Measurements from ENCODE around the gene RTTN. TPM values are rescaled to one million over a fixed set of nuclear protein-coding genes. Genes with fewer than 3 reads are reported as not detected.

Gene RTTN
- total and polyA plus RNA-seq, 2 donors (not counting 3 experiments of a cell fraction or from before 2014, with no cell fraction given) = 3.1 to 17.4 TPM

DNA sequence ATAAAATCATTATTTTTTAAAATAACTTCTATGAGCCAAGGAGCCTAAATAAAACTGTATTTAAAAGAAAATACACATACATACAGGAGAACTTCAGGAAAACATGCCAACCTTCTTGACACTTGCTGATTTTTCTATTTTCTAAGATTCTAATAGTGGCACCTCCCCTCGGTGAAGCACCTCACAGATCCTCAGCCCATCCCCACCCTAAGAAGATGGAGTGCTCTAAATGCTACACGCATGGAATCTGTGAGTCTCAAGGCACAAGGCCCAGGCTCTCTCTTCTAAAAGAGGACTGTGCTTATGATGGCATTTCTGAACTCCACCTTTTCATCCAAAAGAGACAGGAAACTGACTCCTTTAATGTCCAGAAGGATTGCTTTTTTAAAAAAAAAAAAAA, 56.3 kb downstream of the RTTN start:
- no peaks in the 10 kb centered on the region for H3K9me1 ChIP-seq (replicated peaks; ENCODE audit: control insufficient read depth, extremely low read depth, insufficient read depth, low read length)
- no peak overlapping the region for H2AFZ ChIP-seq (ENCODE audit: low read depth, low read length)
- H3K79me2 ChIP-seq (ENCODE audit: control insufficient read depth, insufficient read depth, low read length) = no peaks in the 10 kb centered on the region
- no peak for DNase-seq (ENCODE audit: low read depth, low spot score)
- no peak overlapping the region for H3K4me2 ChIP-seq (ENCODE audit: insufficient read depth, low read length)
- H3K27me3 ChIP-seq (ENCODE audit: control insufficient read depth in 2 of 2, insufficient read depth in 2 of 2, low read length in 2 of 2) = no peaks in the 10 kb centered on the region
- dilution Hi-C loops (cut with MboI; ENCODE audit: extremely low pct_ligation_motif_present, low sequenced_read_pairs) = no loop called here
- no peaks in the 10 kb centered on the region for H4K20me1 ChIP-seq (replicated peaks; ENCODE audit: control insufficient read depth, extremely low read depth, insufficient read depth, low read length)
- ChIA-PET CTCF (no interaction called here), POLR2A (no interaction called here)
- H3K36me3 ChIP-seq (ENCODE audit: control insufficient read depth in 2 of 2, extremely low read depth in 1 of 2, insufficient read depth in 2 of 2, low read length in 2 of 2) = no peaks in the 10 kb centered on the region
- H3K9ac ChIP-seq (replicated peaks; ENCODE audit: extremely low read depth, insufficient read depth, low read length) = no peak overlapping the region
- H3K27ac ChIP-seq (ENCODE audit: insufficient read depth, low read depth, low read length) = no peak overlapping the region
- H3K4me3 ChIP-seq (replicated peaks in 1 of 3; ENCODE audit: insufficient read depth in 1 of 3, low read depth in 1 of 3, low read length in 3 of 3) = no peak overlapping the region
- no peaks in the 10 kb centered on the region for H3K9me3 ChIP-seq (replicated peaks; ENCODE audit: control insufficient read depth, insufficient read depth, low read length)
- peaks cover 2% of the 10 kb centered on the region for H3K4me1 ChIP-seq (ENCODE audit: control insufficient read depth, extremely low read depth, insufficient read depth, low read length)
- BruUV-seq (replicated peaks) = no TSS peak
- TF ChIP-seq EZH2 (IDR thresholded peaks at IDR 0.05; ENCODE audit: borderline replicate concordance, low read depth, low read length, severe bottlenecking) = no peak
- no peak for TF ChIP-seq FOS (IDR thresholded peaks at IDR 0.05; ENCODE audit: borderline replicate concordance, insufficient read depth, low read length)
- no peak for TF ChIP-seq MYC (IDR thresholded peaks at IDR 0.05; ENCODE audit: low read depth, low read length)
- no peak for TF ChIP-seq JUN (IDR thresholded peaks at IDR 0.05; ENCODE audit: borderline replicate concordance, insufficient read depth, insufficient read length, low read depth)
- no peak for TF ChIP-seq POLR2AphosphoS5 (IDR thresholded peaks at IDR 0.05; ENCODE audit: insufficient read depth, low read depth, low read length)
- TF ChIP-seq, protein P1, sequence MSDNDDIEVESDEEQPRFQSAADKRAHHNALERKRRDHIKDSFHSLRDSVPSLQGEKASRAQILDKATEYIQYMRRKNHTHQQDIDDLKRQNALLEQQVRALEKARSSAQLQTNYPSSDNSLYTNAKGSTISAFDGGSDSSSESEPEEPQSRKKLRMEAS (IDR thresholded peaks at IDR 0.05; ENCODE audit: insufficient read depth, insufficient read length) = no peak
- TF ChIP-seq, protein P2, sequence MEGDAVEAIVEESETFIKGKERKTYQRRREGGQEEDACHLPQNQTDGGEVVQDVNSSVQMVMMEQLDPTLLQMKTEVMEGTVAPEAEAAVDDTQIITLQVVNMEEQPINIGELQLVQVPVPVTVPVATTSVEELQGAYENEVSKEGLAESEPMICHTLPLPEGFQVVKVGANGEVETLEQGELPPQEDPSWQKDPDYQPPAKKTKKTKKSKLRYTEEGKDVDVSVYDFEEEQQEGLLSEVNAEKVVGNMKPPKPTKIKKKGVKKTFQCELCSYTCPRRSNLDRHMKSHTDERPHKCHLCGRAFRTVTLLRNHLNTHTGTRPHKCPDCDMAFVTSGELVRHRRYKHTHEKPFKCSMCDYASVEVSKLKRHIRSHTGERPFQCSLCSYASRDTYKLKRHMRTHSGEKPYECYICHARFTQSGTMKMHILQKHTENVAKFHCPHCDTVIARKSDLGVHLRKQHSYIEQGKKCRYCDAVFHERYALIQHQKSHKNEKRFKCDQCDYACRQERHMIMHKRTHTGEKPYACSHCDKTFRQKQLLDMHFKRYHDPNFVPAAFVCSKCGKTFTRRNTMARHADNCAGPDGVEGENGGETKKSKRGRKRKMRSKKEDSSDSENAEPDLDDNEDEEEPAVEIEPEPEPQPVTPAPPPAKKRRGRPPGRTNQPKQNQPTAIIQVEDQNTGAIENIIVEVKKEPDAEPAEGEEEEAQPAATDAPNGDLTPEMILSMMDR (IDR thresholded peaks at IDR 0.05; ENCODE audit: extremely low read depth in 1 of 2, insufficient read depth in 1 of 2, low read depth in 1 of 2, low read length in 2 of 2) = no peak
- no peak for TF ChIP-seq GATA2 (IDR thresholded peaks at IDR 0.05; ENCODE audit: insufficient read depth, insufficient read length, low read depth, low read length)
- no peak for FAIRE-seq
- intact Hi-C loops (cut with micrococcal nuclease) = no loop called here
